ENCODE measurements around the gene SLC12A3. TPM values are rescaled to one million over a fixed set of nuclear protein-coding genes. Genes with fewer than 3 reads are reported as not detected.
A peak's percentile ranks its signal among the peaks of the same experiment; 100 is the strongest.
"Not testable (repeated sequence)": the region's sequence is repeated elsewhere in the genome, so short reads cannot be mapped to it uniquely, and the experiment has no call there.

Gene SLC12A3
- total RNA-seq, 1 donor from 2014 or later, result not detected

GRCh38 chr16:56861756-56862155 is 3.3 kb upstream of the SLC12A3 start:
- DNase-seq (ENCODE audit: low spot score) (no peak), ATAC-seq (no peak)
- intact Hi-C loops (cut with DNase I), result loop anchor here (10.0 kb wide), 1 partner anchor 83 kb away; no protein-coding TSS in a partner anchor

GRCh38 chr16:56862776-56863175 is 2.2 kb upstream of the SLC12A3 start:
- intact Hi-C loops (cut with DNase I), result loop anchor here (10.0 kb wide), 1 partner anchor 82 kb away; no protein-coding TSS in a partner anchor
- ATAC-seq (peak; percentile 10), DNase-seq (ENCODE audit: low spot score) (no peak)

- ATAC-seq, result no peak
- no peak for DNase-seq (ENCODE audit: low spot score)
- intact Hi-C loops (cut with DNase I), result loop anchor here (10.0 kb wide), 1 partner anchor 79 kb away; no protein-coding TSS in a partner anchor
Measured at GRCh38 chr16:56865394-56866062, 521 bp downstream of the SLC12A3 start.

- intact Hi-C loops (cut with DNase I), result loop anchor here (10.0 kb wide), 1 partner anchor 78 kb away; no protein-coding TSS in a partner anchor
- ATAC-seq (peak; percentile 54), DNase-seq (ENCODE audit: low spot score) (no peak)
Measured at GRCh38 chr16:56866955-56867830, 2.2 kb downstream of the SLC12A3 start.

- ATAC-seq (no peak), DNase-seq (ENCODE audit: low spot score) (no peak)
- intact Hi-C loops (cut with DNase I), result loop anchor here (10.0 kb wide), 1 partner anchor 77 kb away; no protein-coding TSS in a partner anchor
Measured at GRCh38 chr16:56868175-56868574, 3.2 kb downstream of the SLC12A3 start.

- not testable (repeated sequence) for ATAC-seq; DNase-seq (ENCODE audit: low spot score)
- intact Hi-C loops (cut with DNase I), result loop anchor here (10.0 kb wide), 1 partner anchor 76 kb away; no protein-coding TSS in a partner anchor
Measured at GRCh38 chr16:56868766-56869165, 3.8 kb downstream of the SLC12A3 start.

GRCh38 chr16:56869513-56870275 is 4.7 kb downstream of the SLC12A3 start:
- intact Hi-C loops (cut with DNase I), result loop anchor here (10.0 kb wide), 1 partner anchor 75 kb away; no protein-coding TSS in a partner anchor
- DNase-seq (ENCODE audit: low spot score) (no peak), ATAC-seq (no peak)

- ATAC-seq (no peak), DNase-seq (ENCODE audit: low spot score) (no peak)
- intact Hi-C loops (cut with DNase I), result no loop called here
Measured at GRCh38 chr16:56870276-56870888, 5.4 kb downstream of the SLC12A3 start.

GRCh38 chr16:56871172-56871593 is 6.2 kb downstream of the SLC12A3 start:
- DNase-seq (ENCODE audit: low spot score), result no peak
- intact Hi-C loops (cut with DNase I), result no loop called here
- ATAC-seq, result peak; percentile 19

GRCh38 chr16:56872863-56873391 is 7.9 kb downstream of the SLC12A3 start:
- no peak for ATAC-seq
- DNase-seq (ENCODE audit: low spot score), result no peak
- intact Hi-C loops (cut with DNase I), result no loop called here

- intact Hi-C loops (cut with DNase I), result no loop called here
- ATAC-seq (peak; percentile 59), DNase-seq (ENCODE audit: low spot score) (no peak)
Measured at GRCh38 chr16:56874800-56875199, 9.8 kb downstream of the SLC12A3 start.

GRCh38 chr16:56876048-56876447 is 11.0 kb downstream of the SLC12A3 start:
- DNase-seq (ENCODE audit: low spot score) (no peak), ATAC-seq (no peak)
- intact Hi-C loops (cut with DNase I), result no loop called here

GRCh38 chr16:56877486-56878182 is 12.6 kb downstream of the SLC12A3 start:
- intact Hi-C loops (cut with DNase I), result no loop called here
- no peak for DNase-seq (ENCODE audit: low spot score)
- no peak for ATAC-seq

GRCh38 chr16:56878282-56878854 is 13.4 kb downstream of the SLC12A3 start:
- ATAC-seq (no peak), DNase-seq (ENCODE audit: low spot score) (no peak)
- intact Hi-C loops (cut with DNase I), result no loop called here

GRCh38 chr16:56879276-56879675 is 14.3 kb downstream of the SLC12A3 start:
- intact Hi-C loops (cut with DNase I), result no loop called here
- DNase-seq (ENCODE audit: low spot score) (no peak), ATAC-seq (no peak)

- intact Hi-C loops (cut with DNase I), result no loop called here
- DNase-seq (ENCODE audit: low spot score) (no peak), ATAC-seq (no peak)
Measured at GRCh38 chr16:56880176-56880575, 15.2 kb downstream of the SLC12A3 start.

GRCh38 chr16:56880685-56881084 is 15.7 kb downstream of the SLC12A3 start:
- intact Hi-C loops (cut with DNase I), result no loop called here
- DNase-seq (ENCODE audit: low spot score) (no peak), ATAC-seq (no peak)
